ENCODE measurements around the gene UBE2L5.

- TF ChIP-seq L3MBTL2 (conservative IDR thresholded peaks at IDR 0.05), result no peak
- TF ChIP-seq SP1 (IDR thresholded peaks at IDR 0.05), result no peak
- TF ChIP-seq HDGF (IDR thresholded peaks at IDR 0.05; ENCODE audit: borderline replicate concordance), result no peak
- no peak for TF ChIP-seq FOXM1 (IDR thresholded peaks at IDR 0.05; ENCODE audit: borderline replicate concordance)
- TF ChIP-seq BHLHE40 (IDR thresholded peaks at IDR 0.05; ENCODE audit: borderline replicate concordance), result no peak
- no peak for TF ChIP-seq ZNF384 (IDR thresholded peaks at IDR 0.05)
- no peak for TF ChIP-seq TARDBP (IDR thresholded peaks at IDR 0.05)
- TF ChIP-seq NFRKB (IDR thresholded peaks at IDR 0.05), result no peak
- TF ChIP-seq SUZ12 (IDR thresholded peaks at IDR 0.05), result no peak
Measured at GRCh38 chr13:30382836-30383525, 39.3 kb upstream of the UBE2L5 start.

All from HEK293T (cell line).